Stimulated activated naive CD8-positive, alpha-beta T cell treated with anti-CD3 and anti-CD28 coated beads, Interleukin-15, Interleukin-2, amounts not matched to agents 100 ng/mL and 50 ng/mL, for 24 hours (primary cell): ENCODE measurements around the gene ATP11C.
"Not testable (repeated sequence)": the region's sequence is repeated elsewhere in the genome, so short reads cannot be mapped to it uniquely, and the experiment has no call there.

Experiments used
- H3K27ac Mint-ChIP-seq: one replicate; pipeline ENCODE4 v1.8.0; 2021; ENCODE audit warnings: mild to moderate bottlenecking, mixed read lengths
- H3K27me3 Mint-ChIP-seq: one replicate; pipeline ENCODE4 v1.8.0; 2021; ENCODE audit warnings: mixed read lengths
- H3K36me3 Mint-ChIP-seq: one replicate; pipeline ENCODE4 v1.8.0; 2021; ENCODE audit warnings: low read depth, mixed read lengths
- H3K4me1 Mint-ChIP-seq: one replicate; pipeline ENCODE4 v1.8.0; 2021; ENCODE audit warnings: low read depth, mixed read lengths
- H3K4me3 Mint-ChIP-seq: one replicate; pipeline ENCODE4 v1.8.0; 2021; ENCODE audit warnings: mild to moderate bottlenecking, mixed read lengths
- H3K9me3 Mint-ChIP-seq: one replicate; pipeline ENCODE4 v1.8.0; 2021; ENCODE audit warnings: mixed read lengths

Gene ATP11C

DNA sequence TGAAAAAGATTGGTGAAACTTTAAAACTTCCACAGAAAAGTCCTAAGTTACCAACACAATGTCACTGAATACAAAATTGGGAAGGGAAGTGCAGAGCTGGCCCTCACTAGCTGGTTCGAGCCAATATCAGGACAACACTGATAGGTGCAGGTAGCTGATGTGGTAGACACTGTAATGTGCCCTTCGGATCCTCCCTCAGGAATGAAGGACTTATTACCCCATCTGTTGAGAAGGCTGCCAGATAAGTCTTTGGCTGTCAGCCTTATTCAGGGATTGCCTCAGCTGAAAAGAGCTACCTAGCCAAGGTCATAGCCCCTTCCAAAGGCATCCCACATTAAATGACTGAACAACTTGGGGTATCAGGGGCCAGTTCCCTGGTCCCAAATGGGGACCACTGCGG is 230.2 kb downstream of the ATP11C start:
- H3K27me3 Mint-ChIP-seq, result no peaks in the 10 kb centered on the region
- H3K4me1 Mint-ChIP-seq, result no peaks in the 10 kb centered on the region
- no peak overlapping the region for H3K27ac Mint-ChIP-seq
- no peak overlapping the region for H3K4me3 Mint-ChIP-seq
- H3K36me3 Mint-ChIP-seq, result no peaks in the 10 kb centered on the region
- H3K9me3 Mint-ChIP-seq, result no peaks in the 10 kb centered on the region

DNA sequence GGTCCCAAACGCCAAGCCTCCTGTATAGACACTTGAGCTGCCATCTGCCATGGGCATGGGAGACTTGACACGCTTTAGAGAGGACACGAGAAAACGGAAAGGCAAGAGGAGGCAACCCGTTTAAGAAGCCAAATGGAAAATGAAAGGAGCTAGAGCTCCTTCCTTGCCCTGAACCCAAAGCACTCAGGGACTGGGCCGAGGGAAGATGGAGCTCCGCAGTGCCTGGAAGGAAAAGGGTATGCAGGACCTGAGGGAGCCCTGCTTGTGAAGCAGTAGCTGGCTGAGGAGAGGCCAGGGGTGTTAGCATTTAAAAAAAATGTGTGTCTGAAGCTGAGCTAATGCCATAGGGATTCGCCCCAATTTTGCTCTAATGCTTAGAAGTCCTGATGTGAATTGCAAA is 239.9 kb downstream of the ATP11C start:
- Mint-ChIP-seq H3K27me3 (peaks cover 14% of the 10 kb centered on the region), H3K4me3 (no peak overlapping the region), H3K9me3 (no peaks in the 10 kb centered on the region), H3K27ac (no peak overlapping the region), H3K36me3 (no peaks in the 10 kb centered on the region), H3K4me1 (no peaks in the 10 kb centered on the region)

DNA sequence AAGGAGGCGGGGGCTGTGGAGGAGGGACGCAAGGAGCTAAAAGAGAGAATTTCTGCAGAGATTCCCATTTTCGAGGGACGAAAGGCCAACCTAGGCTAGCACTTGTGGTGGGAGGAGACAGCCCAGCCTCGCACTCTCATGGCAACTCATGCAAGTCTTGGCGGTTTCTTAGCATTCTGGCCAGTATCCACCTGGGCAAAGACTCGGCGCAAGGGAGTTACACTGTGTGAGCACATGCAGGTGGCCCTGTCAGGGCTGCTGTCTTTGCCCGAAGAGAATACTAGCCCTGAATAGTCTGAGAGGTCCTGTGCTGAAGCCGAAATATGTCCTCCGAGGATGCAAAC is 240.4 kb downstream of the ATP11C start:
- H3K4me1 Mint-ChIP-seq, result no peaks in the 10 kb centered on the region
- no peak overlapping the region for H3K4me3 Mint-ChIP-seq
- no peaks in the 10 kb centered on the region for H3K36me3 Mint-ChIP-seq
- H3K27ac Mint-ChIP-seq, result no peak overlapping the region
- peaks cover 14% of the 10 kb centered on the region for H3K27me3 Mint-ChIP-seq
- H3K9me3 Mint-ChIP-seq, result no peaks in the 10 kb centered on the region

DNA sequence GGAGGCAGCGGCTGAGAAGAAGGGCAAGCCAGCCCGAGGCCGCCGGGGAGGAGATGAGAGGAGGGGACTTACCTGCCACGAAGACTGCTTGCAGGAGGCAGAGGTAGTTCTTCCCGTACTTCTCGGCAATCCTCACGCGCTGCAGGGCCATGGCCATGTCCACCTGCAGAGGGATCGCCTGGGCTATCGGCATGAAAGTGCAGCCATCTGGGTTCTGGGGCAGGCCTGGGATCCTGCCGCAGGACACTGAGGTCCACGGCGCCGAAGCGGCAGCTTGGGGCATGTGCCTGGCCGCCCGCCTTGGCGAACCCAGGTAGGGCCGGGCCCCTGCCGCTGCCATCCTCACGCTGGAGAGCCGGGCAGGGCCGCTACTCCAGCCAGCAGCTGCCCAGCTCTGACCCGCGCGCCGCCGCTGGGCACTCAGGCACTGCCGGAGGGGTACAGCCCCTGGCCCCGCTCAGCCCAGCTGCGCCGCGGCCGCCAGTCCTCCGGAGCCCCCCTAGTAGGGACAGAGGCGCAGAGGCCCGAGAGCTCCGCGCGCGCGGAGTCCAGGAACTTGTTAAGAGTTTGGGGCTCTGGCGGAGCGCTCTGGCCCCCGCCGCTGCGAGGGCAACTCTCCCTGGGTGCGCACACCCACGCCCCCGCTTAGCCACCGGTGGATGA is 240.9 kb downstream of the ATP11C start:
- Mint-ChIP-seq H3K9me3 (no peaks in the 10 kb centered on the region), H3K27me3 (peaks cover 14% of the 10 kb centered on the region), H3K36me3 (no peaks in the 10 kb centered on the region), H3K4me1 (no peaks in the 10 kb centered on the region), H3K27ac (no peak overlapping the region), H3K4me3 (no peak overlapping the region)

DNA sequence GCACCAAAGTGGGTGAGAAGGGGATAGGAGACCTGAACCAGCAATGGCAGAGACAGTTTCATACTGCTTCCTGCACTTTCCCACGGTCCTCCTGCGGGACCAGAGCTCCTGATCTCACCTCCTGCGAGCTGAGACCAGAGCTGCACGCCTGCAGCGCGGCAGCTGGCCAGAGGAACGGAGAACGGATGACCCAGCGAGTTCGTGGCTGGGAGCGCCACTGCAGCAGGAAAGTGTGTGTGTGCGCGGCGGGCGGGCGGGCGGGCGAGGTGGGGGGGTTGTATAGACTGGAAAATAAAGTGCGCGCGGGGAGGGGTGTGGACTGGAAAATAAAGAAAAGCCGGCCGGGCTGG is 241.4 kb downstream of the ATP11C start:
- Mint-ChIP-seq H3K36me3 (no peaks in the 10 kb centered on the region), H3K27ac (no peak overlapping the region), H3K4me3 (no peak overlapping the region), H3K9me3 (no peaks in the 10 kb centered on the region), H3K27me3 (peaks cover 14% of the 10 kb centered on the region), H3K4me1 (no peaks in the 10 kb centered on the region)

DNA sequence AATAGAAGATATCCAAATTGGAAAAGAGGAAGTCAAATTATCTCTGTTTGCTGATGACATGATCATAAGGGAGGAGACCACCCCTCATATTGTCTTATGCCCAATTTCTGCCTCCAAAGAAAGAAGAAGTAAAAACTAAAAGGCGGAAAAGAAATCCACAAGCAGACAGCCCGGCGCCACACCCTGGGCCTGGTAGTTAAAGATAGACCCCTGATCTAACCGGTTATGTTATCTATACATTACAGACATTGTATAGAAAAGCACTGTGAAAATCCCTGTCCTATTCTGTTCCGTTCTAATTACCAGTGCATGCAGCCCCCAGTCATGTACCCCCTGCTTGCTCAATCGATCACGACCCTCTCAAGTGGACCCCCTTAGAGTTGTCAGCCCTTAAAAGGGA is 247.7 kb downstream of the ATP11C start:
- H3K4me3 Mint-ChIP-seq, H3K27me3 Mint-ChIP-seq, H3K36me3 Mint-ChIP-seq, H3K27ac Mint-ChIP-seq, H3K4me1 Mint-ChIP-seq, H3K9me3 Mint-ChIP-seq: not testable (repeated sequence)

DNA sequence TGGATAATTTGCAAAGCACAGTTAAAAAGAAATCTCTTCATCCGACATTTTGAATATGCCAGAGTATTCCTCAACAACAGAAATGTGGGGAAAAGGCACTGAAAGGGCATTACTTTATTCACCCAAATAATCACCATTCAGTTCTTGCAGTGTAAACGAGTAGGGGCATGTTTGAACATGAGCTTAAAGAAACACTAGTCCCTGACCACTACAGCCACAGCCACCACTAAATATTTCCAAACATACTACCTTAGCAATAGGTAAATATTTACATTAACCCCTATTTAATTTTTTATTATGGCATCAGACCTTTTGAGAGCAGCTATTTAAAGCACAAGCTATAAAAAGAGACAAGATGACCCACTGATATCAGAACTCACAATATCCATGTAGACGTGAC is 252.5 kb downstream of the ATP11C start:
- Mint-ChIP-seq H3K27ac (no peak overlapping the region), H3K36me3 (peaks cover 9% of the 10 kb centered on the region), H3K4me3 (no peak overlapping the region), H3K4me1 (no peaks in the 10 kb centered on the region), H3K27me3 (no peaks in the 10 kb centered on the region), H3K9me3 (peaks cover 5% of the 10 kb centered on the region)
